ENCODE results near the gene TMUB2. TPM values are rescaled to one million over a fixed set of nuclear protein-coding genes. Genes with fewer than 3 reads are reported as not detected.

TMUB2 gene
- polyA plus RNA-seq, 3 donors = 20.7 to 33.5 (median 28.7) TPM

DNA sequence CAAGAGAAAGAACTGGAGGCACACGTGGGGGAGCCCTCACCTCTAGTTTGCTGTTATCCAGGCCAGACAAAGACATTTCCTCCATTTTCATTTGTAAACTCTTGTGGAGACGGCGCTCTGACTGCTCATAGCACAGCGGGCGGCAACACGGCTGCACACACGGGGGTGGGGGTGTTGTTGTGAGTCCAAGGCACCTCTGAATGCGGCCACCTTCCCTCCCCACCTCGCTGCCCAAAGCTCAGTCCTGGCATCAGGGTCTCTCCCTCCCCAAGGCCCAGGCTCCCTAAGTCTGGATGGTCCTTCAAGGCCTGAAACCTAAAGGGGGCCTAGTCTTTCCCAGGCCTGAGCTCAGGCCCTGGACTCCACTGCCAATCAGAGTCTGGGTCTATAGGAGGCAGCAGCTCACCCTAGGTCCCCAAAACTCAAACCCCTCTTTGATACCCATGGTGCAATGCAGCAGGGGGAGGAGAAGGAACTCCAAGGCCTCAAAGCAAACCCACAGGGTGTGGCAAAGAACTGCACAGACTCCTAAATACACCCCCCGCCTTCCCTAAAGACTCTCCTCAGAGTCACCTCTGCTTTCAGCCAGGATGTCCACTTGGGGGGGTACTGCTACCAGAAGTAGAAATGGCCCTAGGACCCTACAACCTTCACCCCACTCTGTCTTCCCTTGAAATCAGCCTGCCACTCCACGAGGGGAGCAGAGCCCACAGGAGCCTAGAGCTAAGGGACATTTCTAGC, 11.4 kb downstream of the TMUB2 start:
- WGBS, 3 donors = 56 to 64% (median 58%) methylated on average over 11 of the region's 11 CpGs
- H3K27ac ChIP-seq (ENCODE audit: low read depth, low read length) = no peak overlapping the region

DNA sequence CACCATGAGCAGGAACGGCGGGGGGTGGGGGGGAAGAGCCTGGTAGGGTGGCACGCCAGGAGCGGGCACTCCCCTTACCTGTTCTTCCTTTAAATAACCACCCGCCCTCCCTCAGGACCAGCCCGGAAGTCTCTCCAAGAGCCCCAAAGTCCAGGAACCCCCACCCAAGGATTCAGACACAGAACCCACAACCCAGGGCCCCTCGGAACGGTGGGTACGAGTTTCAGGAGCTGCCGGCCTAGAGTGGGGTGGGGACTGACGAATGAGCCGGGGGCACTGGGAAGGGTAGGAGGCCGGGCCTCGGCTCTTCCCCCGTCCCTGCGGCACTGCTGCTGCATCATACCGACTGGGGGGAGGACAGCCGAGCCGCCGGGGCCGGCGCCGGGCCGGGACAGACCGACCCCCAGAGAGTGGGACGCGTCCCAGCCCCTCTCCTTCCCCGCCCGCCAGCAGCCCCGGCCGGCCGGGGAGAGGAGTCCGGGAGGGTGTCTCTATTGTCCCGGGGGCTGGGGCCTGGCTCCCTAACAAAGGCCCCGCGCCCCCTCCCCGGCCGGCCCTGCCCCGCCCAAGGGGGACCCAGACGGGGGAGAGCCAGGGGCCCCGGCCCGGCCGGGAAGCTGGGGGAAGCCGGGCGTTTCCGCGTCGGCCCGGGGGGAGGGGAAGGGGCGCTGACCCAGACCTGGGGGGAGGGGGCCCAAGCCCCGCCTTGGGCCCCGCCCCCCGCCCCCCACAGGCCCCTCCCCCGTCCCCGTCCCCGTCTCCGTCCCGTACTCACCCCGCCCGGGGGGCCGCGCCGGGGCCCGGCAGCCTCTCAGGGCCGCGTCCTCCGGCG, 12.2 kb downstream of the TMUB2 start:
- H3K27ac ChIP-seq (ENCODE audit: low read depth, low read length) = peak overlapping the region; percentile 94
- 1% methylated on average over 29 to 55 of the region's 68 CpGs for WGBS, 3 donors

- peak within 1 kb of the TSS; percentile 94 for H3K27ac ChIP-seq (ENCODE audit: low read depth, low read length)
- whole genome bisulfite sequencing, 3 donors = 0 to 1% (median 1%) methylated on average over 54 to 124 of the region's 126 CpGs
Measured at GRCh38 chr17:44199553-44200477, 13.0 kb downstream of the TMUB2 start, which contains the start of gene ATXN7L3. ATXN7L3 (minus strand) TSS chr17:44199884; CDS start chr17:44198070, 1,814 bp downstream.

- H3K27ac ChIP-seq (ENCODE audit: low read depth, low read length) = peak overlapping the region; percentile 4
- WGBS, 3 donors = 5 to 7% (median 7%) methylated on average over 27 to 36 of the region's 36 CpGs
Measured at GRCh38 chr17:44200478-44201155, 13.8 kb downstream of the TMUB2 start.

DNA sequence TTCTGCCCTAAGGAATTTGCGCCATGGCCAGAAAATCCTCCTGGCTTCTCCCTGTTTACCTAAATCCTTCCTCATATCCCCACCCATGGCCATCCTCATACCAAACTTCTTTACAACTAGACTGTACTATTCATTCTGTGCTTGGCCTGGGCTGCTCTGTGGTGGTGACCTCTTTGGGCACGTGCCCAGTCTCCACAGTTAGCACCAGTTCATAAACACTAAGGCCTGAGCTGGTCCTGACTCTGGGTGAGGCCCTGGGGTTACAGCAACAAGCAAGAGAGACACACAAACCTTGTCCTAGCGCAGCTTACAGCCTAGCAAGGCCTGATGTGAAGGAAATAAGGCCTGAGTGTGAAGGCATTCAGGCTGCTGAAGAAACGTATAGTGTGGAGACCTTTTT, 16.0 kb downstream of the TMUB2 start:
- WGBS, 3 donors = 76 to 89% (median 88%) methylated on average over 4 of the region's 4 CpGs
- H3K27ac ChIP-seq (ENCODE audit: low read depth, low read length) = no peak overlapping the region

- 45 to 54% (median 47%) methylated on average over 9 of the region's 9 CpGs for WGBS, 3 donors
- no peak overlapping the region for H3K27ac ChIP-seq (ENCODE audit: low read depth, low read length)
Measured at GRCh38 chr17:44203731-44204440, 17.1 kb downstream of the TMUB2 start.

DNA sequence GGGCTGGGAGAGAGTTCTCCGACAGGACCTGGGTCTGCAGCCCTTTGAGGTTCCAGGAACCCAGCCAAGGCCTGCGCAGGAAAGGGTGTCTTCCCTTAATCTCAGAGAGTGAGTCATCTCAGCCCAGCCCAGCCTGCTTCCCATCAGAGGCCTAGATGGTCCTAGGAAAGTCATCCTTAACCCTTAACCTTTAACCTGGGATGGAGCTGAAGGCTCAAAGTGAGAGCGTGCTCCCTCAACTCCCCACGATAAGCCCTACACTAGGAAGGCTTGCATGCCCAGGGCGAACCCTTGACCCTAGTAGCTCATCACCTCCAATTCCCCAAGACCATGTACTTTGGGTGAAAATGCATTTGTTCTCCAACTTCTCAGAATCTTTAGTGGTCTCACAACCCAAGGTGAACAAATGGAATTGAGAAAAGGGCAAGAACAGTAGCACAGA, 17.7 kb downstream of the TMUB2 start:
- 49 to 69% (median 50%) methylated on average over 5 of the region's 5 CpGs for WGBS, 3 donors
- H3K27ac ChIP-seq (ENCODE audit: low read depth, low read length) = no peak overlapping the region

- H3K27ac ChIP-seq (ENCODE audit: low read depth, low read length) = no peak overlapping the region
- WGBS, 3 donors = 48 to 56% (median 55%) methylated on average over 13 of the region's 13 CpGs
Measured at GRCh38 chr17:44205962-44206824, 19.4 kb downstream of the TMUB2 start.

- no peak overlapping the region for H3K27ac ChIP-seq (ENCODE audit: low read depth, low read length)
- WGBS, 3 donors = 82 to 92% (median 87%) methylated on average over 6 of the region's 6 CpGs
Measured at GRCh38 chr17:44206825-44207155, 20.0 kb downstream of the TMUB2 start.

- no peak overlapping the region for H3K27ac ChIP-seq (ENCODE audit: low read depth, low read length)
- WGBS, 3 donors = 84 to 90% (median 86%) methylated on average over 17 of the region's 17 CpGs
Measured at GRCh38 chr17:44207319-44207718, 20.5 kb downstream of the TMUB2 start.

DNA sequence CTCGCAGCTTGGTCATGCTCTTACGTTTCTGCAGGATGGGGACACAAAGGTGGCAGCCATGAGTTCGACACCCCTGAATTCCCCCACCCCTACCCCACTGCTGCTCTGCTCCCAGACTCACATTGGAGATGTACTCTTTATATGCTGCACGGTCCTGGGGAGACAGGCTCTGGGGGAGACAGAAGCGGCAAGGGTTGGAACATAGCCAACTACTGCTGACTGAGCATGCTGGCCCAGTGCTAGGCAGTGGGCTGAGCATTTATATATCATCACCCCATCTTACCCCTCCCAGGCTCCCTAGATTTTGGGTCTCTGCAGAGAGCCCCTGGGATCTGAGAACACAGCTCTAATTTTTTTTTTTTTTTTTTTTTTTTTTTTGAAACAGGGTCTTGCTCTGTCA, 21.0 kb downstream of the TMUB2 start:
- no peak overlapping the region for H3K27ac ChIP-seq (ENCODE audit: low read depth, low read length)
- 87 to 90% (median 88%) methylated on average over 5 of the region's 5 CpGs for WGBS, 3 donors

- no peak overlapping the region for H3K27ac ChIP-seq (ENCODE audit: low read depth, low read length)
- 65 to 70% (median 69%) methylated on average over 11 of the region's 11 CpGs for WGBS, 3 donors
Measured at GRCh38 chr17:44209786-44210341, 23.1 kb downstream of the TMUB2 start.

DNA sequence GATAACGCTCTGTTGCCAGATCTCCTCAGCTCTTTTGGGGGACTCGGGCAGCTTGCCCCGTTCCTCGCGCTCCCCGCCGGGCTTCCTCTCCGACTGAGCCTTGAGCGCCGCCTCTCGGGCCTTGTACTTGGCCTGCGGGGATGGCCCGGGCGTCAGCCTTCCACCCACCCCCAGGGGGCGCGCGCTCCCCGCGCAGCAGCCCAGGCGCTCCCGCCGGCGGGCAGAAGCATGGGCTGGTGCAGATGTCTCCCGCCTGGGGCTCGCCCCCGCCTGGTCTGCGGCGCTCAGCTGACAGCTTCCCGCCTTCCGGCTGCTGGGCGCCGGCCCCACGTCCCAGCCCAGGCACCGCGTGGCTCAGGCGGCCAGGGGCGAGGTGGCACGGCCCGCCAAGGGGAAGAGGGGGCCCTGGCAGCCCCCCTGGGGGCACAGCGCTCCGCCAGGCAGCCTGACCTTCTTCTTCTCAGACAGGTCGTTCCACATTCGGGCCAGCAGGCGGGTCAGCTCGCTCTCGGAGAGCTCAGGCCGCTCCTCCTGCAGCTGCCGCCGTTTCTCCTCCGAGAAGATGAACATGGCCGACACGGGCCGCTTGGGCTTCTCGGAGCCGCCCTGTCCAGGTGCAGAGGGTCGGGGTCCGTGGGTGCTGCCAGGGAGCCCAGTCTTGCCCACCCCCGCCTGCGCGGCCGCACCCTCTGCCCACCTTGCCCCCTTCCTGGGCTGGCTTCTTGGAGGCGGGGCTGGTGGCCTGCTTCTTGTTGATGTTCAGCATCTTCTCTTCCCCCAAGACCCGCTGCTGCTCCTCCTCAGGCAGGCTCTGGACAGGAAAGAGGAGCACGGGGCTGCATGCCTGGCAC, 23.8 kb downstream of the TMUB2 start:
- H3K27ac ChIP-seq (ENCODE audit: low read depth, low read length) = no peak overlapping the region
- 27 to 30% (median 30%) methylated on average over 50 to 64 of the region's 64 CpGs for WGBS, 3 donors

GRCh38 chr17:44211281-44212265, 24.8 kb downstream of the TMUB2 start:
- no peak overlapping the region for H3K27ac ChIP-seq (ENCODE audit: low read depth, low read length)
- 86 to 95% (median 94%) methylated on average over 29 to 30 of the region's 30 CpGs for WGBS, 3 donors
